ENCODE data around the gene CELF4.

The CELF4 gene

GRCh38 chr18:37524498-37525261 is 40.9 kb downstream of the CELF4 start:
- no peak for DNase-seq (ENCODE audit: low read depth in 2 of 2)

DNA sequence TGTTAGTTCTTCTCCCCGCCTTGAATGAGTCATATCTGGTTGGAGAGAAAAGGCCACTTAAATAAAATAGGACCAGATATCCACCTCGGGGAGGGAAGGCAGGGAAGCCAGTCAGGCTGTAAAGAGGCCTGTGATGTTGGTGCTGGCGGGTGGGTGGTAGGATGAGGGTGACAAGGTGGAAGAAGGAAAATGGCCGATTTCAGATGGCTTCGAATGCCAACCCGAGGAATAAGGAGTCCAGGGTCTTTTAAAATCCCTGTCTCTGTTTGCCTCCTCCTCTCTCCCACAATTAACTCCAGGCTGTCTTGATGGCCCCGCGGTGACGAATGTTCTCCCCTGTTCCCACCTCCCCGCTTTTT is 41.5 kb downstream of the CELF4 start:
- no peak for DNase-seq (ENCODE audit: low read depth in 2 of 2)

DNA sequence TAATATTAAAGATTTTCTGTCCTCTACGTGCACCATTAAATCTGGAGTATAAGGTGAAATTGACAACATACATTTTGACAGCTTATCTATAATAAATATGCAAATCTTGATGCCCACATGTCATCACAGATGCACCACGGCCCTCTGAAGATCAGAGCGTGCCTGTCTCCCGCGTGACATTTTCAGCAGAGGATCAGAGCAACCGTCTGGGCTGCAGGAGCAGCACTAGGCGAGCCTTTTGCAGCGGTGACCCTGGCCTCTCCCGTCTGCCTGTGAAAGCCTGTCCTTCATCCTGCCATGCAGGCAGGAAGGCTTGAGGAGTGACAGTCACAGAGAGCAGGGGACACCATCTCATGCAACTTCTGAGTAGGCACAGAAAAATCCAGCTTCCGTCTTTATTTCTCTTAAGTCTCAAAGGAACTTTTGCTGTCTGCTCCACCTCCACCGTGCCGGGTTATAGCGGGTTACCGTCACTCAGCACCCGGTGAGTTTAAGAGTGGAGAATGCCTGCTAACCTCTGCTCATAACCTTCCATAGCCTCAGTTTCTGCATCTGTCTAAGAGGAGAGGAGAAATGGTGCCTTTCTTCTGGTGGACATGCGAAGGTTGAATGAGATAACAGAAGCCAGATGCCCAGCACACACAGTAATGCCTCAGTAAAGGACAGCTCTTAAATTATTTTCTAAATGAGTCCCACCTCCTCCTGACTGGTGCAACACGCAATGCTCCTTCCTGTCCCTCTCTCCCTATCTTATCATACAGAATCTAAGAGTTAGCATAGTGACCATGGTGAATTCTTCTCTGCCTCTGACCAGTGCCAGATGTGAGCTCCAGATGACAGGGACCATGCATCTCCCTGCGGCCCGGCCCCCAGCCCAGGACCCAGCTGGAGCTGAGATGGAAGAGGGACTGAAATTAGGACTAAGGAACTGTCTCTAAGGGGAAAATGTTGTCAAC is 43.8 kb downstream of the CELF4 start:
- DNase-seq (ENCODE audit: low read depth in 2 of 2): no peak

GRCh38 chr18:37520508-37520907 is 45.1 kb downstream of the CELF4 start:
- DNase-seq (ENCODE audit: low read depth in 2 of 2): no peak

DNA sequence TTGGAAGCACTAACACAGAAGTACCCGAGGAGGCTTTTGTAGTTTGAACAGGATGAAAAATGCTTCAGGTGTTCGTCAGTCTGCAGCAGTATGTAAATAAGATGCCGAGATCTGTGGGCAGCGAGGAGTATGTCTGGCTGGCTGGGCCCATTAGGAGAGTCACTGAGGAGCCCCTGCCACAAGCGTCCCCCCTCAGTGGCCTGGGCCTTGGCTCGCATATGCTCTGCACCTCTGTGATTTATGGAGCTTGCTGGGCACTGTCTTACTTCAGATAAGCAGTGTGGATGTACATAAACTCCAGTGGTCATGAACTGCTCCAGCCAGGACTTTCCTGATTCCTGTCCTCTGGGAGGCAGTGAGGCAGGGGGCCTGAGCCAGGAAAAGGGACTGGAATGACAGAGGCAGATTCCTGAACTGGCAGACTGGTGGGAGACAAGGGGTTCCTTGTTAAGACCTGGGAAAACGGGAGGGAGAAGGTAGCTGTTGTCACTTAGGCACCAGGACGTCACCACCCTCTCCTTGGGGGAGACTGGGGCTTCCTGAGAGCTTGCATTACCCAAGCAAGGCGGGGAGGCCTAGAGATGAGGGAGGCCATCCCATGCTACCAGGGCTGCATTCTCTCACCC is 46.0 kb downstream of the CELF4 start:
- no peak for DNase-seq (ENCODE audit: low read depth in 2 of 2)

DNA sequence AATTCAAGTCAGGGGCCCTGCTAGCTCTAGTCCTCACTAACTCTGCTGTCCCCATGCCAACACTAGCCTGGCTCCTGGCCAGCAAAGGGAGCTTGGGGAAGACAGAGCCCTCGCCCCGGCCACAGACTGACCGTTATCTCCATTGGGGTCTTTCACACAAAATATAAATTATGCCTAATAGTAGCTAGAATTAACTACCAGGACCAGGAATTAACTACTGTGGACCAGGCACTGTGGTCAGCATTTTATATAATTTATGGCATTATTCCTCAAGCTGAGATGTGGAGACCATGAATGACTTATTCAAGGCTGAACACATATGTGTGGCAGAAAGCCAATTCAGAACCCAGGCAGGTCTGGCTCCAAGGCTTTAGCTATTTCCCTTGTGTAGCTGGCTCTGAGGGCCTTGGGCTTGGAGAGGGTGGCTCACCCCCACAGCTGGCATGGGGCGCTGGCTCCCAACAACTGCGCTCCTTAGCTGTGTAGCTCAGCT is 49.2 kb downstream of the CELF4 start:
- no peak for DNase-seq (ENCODE audit: low read depth in 2 of 2)

GRCh38 chr18:37514953-37515352 is 50.6 kb downstream of the CELF4 start:
- DNase-seq (ENCODE audit: low read depth in 2 of 2): no peak

- DNase-seq (ENCODE audit: low read depth in 2 of 2): no peak
Measured at GRCh38 chr18:37512400-37512799, 53.2 kb downstream of the CELF4 start.

DNA sequence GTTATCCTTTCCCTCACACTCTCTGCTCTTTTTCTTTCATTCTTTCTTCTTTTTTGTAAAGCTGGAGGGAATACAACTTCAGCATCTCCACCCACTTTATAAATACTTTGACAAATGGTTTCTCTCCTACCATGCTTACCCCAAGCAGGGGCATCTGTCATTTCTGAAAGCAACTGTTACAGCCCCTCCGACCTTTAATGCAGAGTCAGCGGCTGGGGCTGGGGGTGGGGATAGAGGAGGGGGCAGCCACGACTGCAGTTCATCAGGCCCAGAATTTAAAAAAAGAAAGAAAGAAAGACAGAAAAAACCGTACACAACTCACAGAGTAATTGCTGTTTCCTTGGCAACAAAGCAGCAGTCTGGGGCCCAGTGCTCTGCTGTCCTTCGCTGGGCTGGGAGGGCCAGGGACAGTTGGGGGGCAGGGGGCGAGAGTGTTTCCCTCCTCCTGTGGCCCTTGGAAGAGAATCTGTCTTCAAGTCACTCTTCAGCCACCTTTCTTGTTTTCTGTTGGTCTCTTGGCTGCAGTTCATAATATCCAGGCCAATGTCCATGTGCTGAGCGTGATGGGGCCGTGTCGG is 53.8 kb downstream of the CELF4 start:
- DNase-seq (ENCODE audit: low read depth in 2 of 2): no peak

- DNase-seq (ENCODE audit: low read depth in 2 of 2): no peak
Measured at GRCh38 chr18:37509600-37509999, 56.0 kb downstream of the CELF4 start.

DNA sequence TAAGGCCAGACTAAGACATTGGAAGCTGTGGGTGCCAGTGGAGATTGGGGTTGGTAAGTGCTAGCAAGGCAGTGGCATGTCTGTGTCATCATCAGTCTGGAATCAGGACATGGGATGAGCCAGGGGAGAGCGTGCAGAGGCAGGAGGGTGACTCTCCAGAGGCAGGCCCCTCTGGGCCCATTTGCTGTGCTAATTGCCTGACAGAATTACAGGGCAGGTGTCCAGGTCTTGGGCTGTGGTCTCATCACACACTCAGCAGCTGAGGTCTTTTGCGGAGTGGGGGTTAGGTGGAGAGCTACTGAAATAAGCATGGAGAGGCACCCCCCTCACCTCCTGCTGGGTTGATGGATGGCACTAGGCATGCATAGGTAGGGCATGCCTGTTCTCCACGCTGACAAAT is 57.4 kb downstream of the CELF4 start:
- no peak for DNase-seq (ENCODE audit: low read depth in 2 of 2)

GRCh38 chr18:37507239-37507638 is 58.4 kb downstream of the CELF4 start:
- no peak for DNase-seq (ENCODE audit: low read depth in 2 of 2)

- DNase-seq (ENCODE audit: low read depth in 2 of 2): no peak
Measured at GRCh38 chr18:37506001-37506400, 59.6 kb downstream of the CELF4 start.

- DNase-seq (ENCODE audit: low read depth in 2 of 2): no peak
Measured at GRCh38 chr18:37505321-37505720, 60.3 kb downstream of the CELF4 start.

- no peak for DNase-seq (ENCODE audit: low read depth in 2 of 2)
Measured at GRCh38 chr18:37502601-37503000, 63.0 kb downstream of the CELF4 start.

DNA sequence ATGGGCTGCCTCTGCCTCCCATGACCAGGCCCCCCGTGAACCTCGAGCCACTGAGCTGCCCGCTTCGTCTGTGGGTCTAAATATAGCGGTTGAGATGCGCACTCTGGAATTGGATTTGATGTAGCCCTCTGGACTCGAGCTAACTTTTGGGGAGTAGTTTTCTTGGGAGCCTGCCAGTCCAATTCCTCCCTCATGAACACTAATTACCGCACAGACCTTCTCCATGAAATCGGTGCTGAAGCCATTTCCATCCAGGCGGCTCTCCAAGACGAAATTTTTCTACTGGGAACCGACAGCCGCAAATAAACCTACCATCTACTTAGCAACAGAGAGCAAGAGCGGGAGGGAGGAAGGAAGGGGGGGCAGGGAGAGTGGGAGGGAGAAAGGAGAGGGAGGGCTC is 63.6 kb downstream of the CELF4 start:
- no peak for DNase-seq (ENCODE audit: low read depth in 2 of 2)

DNA sequence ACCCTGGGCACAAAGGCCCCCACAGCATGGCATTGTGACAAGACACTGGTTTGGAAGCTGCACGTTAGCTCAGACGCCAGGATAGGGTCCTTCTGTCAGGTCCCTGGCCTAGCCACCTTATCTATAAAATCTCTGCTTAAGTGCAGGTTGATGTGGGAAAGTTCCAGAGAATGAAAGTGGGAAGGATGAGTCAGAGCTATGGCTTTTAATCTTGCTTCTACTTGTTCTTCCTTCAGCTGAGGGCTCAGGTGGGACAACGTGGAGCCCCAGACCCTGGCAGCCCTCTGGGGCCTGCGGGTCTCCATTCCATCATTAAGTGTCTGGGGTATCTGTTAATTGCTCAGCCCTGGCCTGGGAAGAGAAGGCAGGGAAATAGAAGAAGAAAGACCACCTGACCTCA is 64.5 kb downstream of the CELF4 start:
- DNase-seq (ENCODE audit: low read depth in 2 of 2): no peak

DNA sequence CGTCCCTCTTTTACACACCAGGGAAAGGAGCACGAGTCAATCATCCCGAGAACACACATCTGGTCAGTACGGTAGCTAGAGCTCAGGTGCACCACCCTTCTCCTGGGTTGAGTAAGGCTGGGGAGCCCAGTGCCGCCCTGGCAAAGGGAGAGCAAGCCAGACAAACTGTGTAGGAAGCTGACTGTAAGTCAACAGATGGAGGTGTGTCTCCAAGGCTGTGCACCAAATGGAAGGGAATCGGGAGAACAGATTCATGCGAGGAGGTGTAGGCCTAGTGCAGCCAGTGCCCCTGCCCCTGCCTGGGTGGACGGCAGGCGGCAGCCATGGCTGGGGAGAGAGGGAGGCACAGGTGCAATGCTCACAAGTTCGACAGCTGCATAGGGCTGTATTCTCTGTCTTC is 65.7 kb downstream of the CELF4 start:
- no peak for DNase-seq (ENCODE audit: low read depth in 2 of 2)

GRCh38 chr18:37499044-37499443 is 66.6 kb downstream of the CELF4 start:
- no peak for DNase-seq (ENCODE audit: low read depth in 2 of 2)

DNA sequence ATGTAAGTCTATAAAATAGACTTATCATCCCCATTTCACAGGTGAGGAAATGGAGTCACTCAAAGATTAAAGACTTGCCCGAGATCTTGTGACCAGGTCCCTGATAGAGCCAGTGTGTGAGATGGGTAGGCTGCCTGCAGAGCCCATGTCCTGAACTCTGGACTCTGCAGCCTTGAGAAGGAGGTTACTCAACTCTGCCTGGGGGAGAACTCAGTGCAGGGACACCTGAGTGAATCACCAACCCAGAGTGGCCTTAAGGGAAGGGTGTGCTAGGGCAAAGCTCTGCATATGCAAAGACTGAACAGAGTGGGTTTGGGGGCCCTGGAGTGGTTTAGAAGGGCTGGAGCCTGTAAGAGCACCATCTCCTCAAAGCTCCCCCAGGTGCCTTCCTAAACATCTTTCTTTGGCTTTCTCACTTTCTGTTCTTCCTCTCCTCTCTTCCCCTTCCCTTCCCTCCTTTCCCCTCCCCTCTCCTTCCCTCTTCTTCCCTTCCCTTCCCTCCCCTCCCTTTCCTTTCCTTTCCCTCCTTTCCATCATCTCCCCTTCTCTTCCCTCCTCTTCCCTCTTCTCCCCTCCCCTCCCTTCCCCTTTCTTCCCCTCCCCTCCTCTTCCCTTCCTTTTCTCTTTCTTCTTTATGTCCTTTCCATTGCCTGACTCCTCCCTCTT is 67.6 kb downstream of the CELF4 start:
- DNase-seq (ENCODE audit: low read depth in 2 of 2): no peak

- no peak for DNase-seq (ENCODE audit: low read depth in 2 of 2)
Measured at GRCh38 chr18:37496568-37496967, 69.0 kb downstream of the CELF4 start.

DNA sequence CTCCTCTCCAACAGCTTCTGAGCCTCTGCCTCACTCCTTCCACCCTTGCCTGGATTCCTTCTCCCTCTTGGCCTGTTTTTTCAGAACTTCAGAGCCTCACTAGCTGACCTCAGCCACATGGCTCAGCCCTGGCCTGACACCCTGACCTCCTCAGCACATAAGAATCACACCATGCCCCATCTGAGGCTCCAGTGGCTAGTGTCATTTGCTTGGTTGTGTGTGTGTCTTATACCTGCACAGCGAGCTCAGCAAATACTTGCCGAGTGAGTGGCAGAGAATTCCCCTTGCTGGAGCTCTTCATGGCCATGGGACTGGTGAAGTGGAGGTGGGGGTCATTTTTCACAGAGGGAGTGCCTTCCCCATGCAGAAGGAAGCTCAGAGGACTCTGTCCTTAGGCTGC is 70.2 kb downstream of the CELF4 start:
- DNase-seq (ENCODE audit: low read depth in 2 of 2): no peak
